GM21528 (cell line): Measurements from ENCODE around the gene PDCD1LG2.
A peak's percentile ranks its signal among the peaks of the same experiment; 100 is the strongest.
"Not testable (repeated sequence)": the region's sequence is repeated elsewhere in the genome, so short reads cannot be mapped to it uniquely, and the experiment has no call there.

ENCODE experiments used
- ATAC-seq: cut with Tn5 transposase; IDR thresholded peaks from one replicate; pipeline ENCODE4 v1.9.1; 2021; ENCODE audit warnings: mild to moderate bottlenecking, moderate library complexity; ENCODE audit not compliant: unreplicated experiment, low FRiP score

Gene PDCD1LG2

GRCh38 chr9:5492965-5493678 is 17.2 kb upstream of the PDCD1LG2 start:
- ATAC-seq = peak; percentile 35

GRCh38 chr9:5493679-5494511 is 16.4 kb upstream of the PDCD1LG2 start:
- peak; percentile 79 for ATAC-seq

GRCh38 chr9:5494765-5495164 is 15.6 kb upstream of the PDCD1LG2 start:
- not testable (repeated sequence) for ATAC-seq

- no peak for ATAC-seq
Measured at GRCh38 chr9:5499157-5499556, 11.2 kb upstream of the PDCD1LG2 start.

- ATAC-seq = no peak
Measured at GRCh38 chr9:5499889-5500398, 10.4 kb upstream of the PDCD1LG2 start.

- no peak for ATAC-seq
Measured at GRCh38 chr9:5500441-5501235, 9.7 kb upstream of the PDCD1LG2 start.

- ATAC-seq = no peak
Measured at GRCh38 chr9:5502553-5502952, 7.8 kb upstream of the PDCD1LG2 start.

GRCh38 chr9:5509573-5509972 is 758 bp upstream of the PDCD1LG2 start:
- no peak for ATAC-seq

GRCh38 chr9:5510989-5511388 is 658 bp downstream of the PDCD1LG2 start:
- no peak for ATAC-seq

GRCh38 chr9:5511476-5511875 is 1.1 kb downstream of the PDCD1LG2 start:
- no peak for ATAC-seq

- no peak for ATAC-seq
Measured at GRCh38 chr9:5511935-5512580, 1.7 kb downstream of the PDCD1LG2 start.

- no peak for ATAC-seq
Measured at GRCh38 chr9:5512658-5513452, 2.5 kb downstream of the PDCD1LG2 start.

- no peak for ATAC-seq
Measured at GRCh38 chr9:5513966-5514616, 3.8 kb downstream of the PDCD1LG2 start.

GRCh38 chr9:5514617-5515260 is 4.4 kb downstream of the PDCD1LG2 start:
- no peak for ATAC-seq

- ATAC-seq = no peak
Measured at GRCh38 chr9:5515261-5515650, 4.9 kb downstream of the PDCD1LG2 start.

GRCh38 chr9:5516453-5517220 is 6.3 kb downstream of the PDCD1LG2 start:
- no peak for ATAC-seq

- peak; percentile 63 for ATAC-seq
Measured at GRCh38 chr9:5518171-5518936, 8.0 kb downstream of the PDCD1LG2 start.
